ENCODE results near the gene FAM83G. TPM values are rescaled to one million over a fixed set of nuclear protein-coding genes. Genes with fewer than 3 reads are reported as not detected.
"Not testable (repeated sequence)": the region's sequence is repeated elsewhere in the genome, so short reads cannot be mapped to it uniquely, and the experiment has no call there.

FAM83G gene
- polyA plus RNA-seq, 1 of the 3 experiments (the other 2 are of a cell fraction), result 6.5 TPM

GRCh38 chr17:19022128-19022527, 17.6 kb upstream of the FAM83G start (continued):
- TF ChIP-seq REST (IDR thresholded peaks at IDR 0.05; ENCODE audit: low read depth, low read length) (no peak), JUND (IDR thresholded peaks at IDR 0.05) (no peak), ZBTB33 (IDR thresholded peaks at IDR 0.05; ENCODE audit: borderline replicate concordance, low read depth) (no peak), FOXJ3 (CRISPR knock-in tag; IDR thresholded peaks at IDR 0.05) (no peak), TCF12 (IDR thresholded peaks at IDR 0.05) (no peak)

GRCh38 chr17:19021622-19022083, 17.1 kb upstream of the FAM83G start:
- WGBS (ENCODE audit: low lambda C conversion rate), result 94% methylated on average over 17 of the region's 24 CpGs
- no peaks in the 10 kb centered on the region for H3K27me3 ChIP-seq (ENCODE audit: insufficient read depth)
- no peak for DNase-seq
- no peak overlapping the region for H3K4me2 ChIP-seq
- H3K79me2 ChIP-seq (ENCODE audit: insufficient read depth), result no peaks in the 10 kb centered on the region
- no peak for TF ChIP-seq TCF12 (IDR thresholded peaks at IDR 0.05)
- TF ChIP-seq USF1 (IDR thresholded peaks at IDR 0.05; ENCODE audit: borderline replicate concordance, low read depth), result no peak
- TF ChIP-seq TEAD4 (IDR thresholded peaks at IDR 0.05; ENCODE audit: borderline replicate concordance, insufficient read depth), result no peak
- no peak for TF ChIP-seq SMC3 (IDR thresholded peaks at IDR 0.05; ENCODE audit: low read depth, low read length)
- TF ChIP-seq FOXJ3 (CRISPR knock-in tag; IDR thresholded peaks at IDR 0.05), result no peak
- no peak for TF ChIP-seq SIN3A (IDR thresholded peaks at IDR 0.05; ENCODE audit: borderline replicate concordance, low read depth, low read length)
- no peak for TF ChIP-seq POLR2AphosphoS5 (IDR thresholded peaks at IDR 0.05; ENCODE audit: low read depth, low read length)
- no peak for TF ChIP-seq MEF2A (IDR thresholded peaks at IDR 0.05; ENCODE audit: borderline replicate concordance, low read depth)
- H4K20me1 ChIP-seq (ENCODE audit: insufficient read depth), result no peaks in the 10 kb centered on the region
- H3K4me3 ChIP-seq (ENCODE audit: low read depth in 2 of 2, low read length in 1 of 2), result no peak overlapping the region
- no peaks in the 10 kb centered on the region for H3K36me3 ChIP-seq (replicated peaks in 1 of 2; ENCODE audit: control insufficient read depth in 1 of 2, insufficient read depth in 2 of 2, low read length in 1 of 2)
- peaks cover 0 to 14% of the 10 kb centered on the region in 2 experiments; a peak in 1 of 4 replicates for H3K4me1 ChIP-seq (ENCODE audit: control insufficient read depth in 1 of 2, insufficient read depth in 2 of 2, low read depth in 1 of 2, low read length in 1 of 2)
- no peaks in the 10 kb centered on the region for H3K9me2 ChIP-seq
- H3K9me3 ChIP-seq, result no peaks in the 10 kb centered on the region
- no peak overlapping the region for H3K27ac ChIP-seq (ENCODE audit: low read depth in 2 of 2, low read length in 1 of 2)
- no peak overlapping the region for H3K9ac ChIP-seq
- ChIA-PET CTCF (interaction anchor here (3.6 kb wide), 1 partner anchor 61 kb away, joined by 26 read pairs; no protein-coding TSS in a partner anchor), POLR2A (no interaction called here)
- no peak overlapping the region for H2AFZ ChIP-seq (ENCODE audit: low read depth)
- peaks cover 5% of the 10 kb centered on the region for H3F3A ChIP-seq (replicated peaks; ENCODE audit: insufficient read depth)

GRCh38 chr17:19021011-19021621, 16.6 kb upstream of the FAM83G start:
- H3K9me3 ChIP-seq; H3K4me3 ChIP-seq (ENCODE audit: low read depth in 2 of 2, low read length in 1 of 2); H4K20me1 ChIP-seq (ENCODE audit: insufficient read depth); H3K4me2 ChIP-seq; H3K9ac ChIP-seq; H3K27me3 ChIP-seq (ENCODE audit: insufficient read depth); DNase-seq; H3K36me3 ChIP-seq (replicated peaks in 1 of 2; ENCODE audit: control insufficient read depth in 1 of 2, insufficient read depth in 2 of 2, low read length in 1 of 2); H3F3A ChIP-seq (replicated peaks; ENCODE audit: insufficient read depth); H3K79me2 ChIP-seq (ENCODE audit: insufficient read depth); POLR2A ChIA-PET; H3K9me2 ChIP-seq; H3K27ac ChIP-seq (ENCODE audit: low read depth in 2 of 2, low read length in 1 of 2); H2AFZ ChIP-seq (ENCODE audit: low read depth): not testable (repeated sequence)
- 92% methylated on average over 5 of the region's 7 CpGs for WGBS (ENCODE audit: low lambda C conversion rate)
- peaks cover 0 to 14% of the 10 kb centered on the region in 2 experiments; a peak in 1 of 4 replicates for H3K4me1 ChIP-seq (ENCODE audit: control insufficient read depth in 1 of 2, insufficient read depth in 2 of 2, low read depth in 1 of 2, low read length in 1 of 2)
- CTCF ChIA-PET, result interaction anchor here (1.1 kb wide), 1 partner anchor 60 kb away, joined by 5 read pairs; no protein-coding TSS in a partner anchor

Measured in SK-N-SH (cell line).